Measurements from ENCODE around the gene C3orf18.
"Not testable (repeated sequence)": the region's sequence is repeated elsewhere in the genome, so short reads cannot be mapped to it uniquely, and the experiment has no call there.

The C3orf18 gene

GRCh38 chr3:50515565-50516439 is 51.7 kb downstream of the C3orf18 start:
- Histone ChIP-seq H3K9ac (ENCODE audit: low read length) (peak overlapping the region; percentile 32), H3K9me3 (ENCODE audit: control insufficient read depth, insufficient read depth, low read depth, low read length) (no peaks in the 10 kb centered on the region), H3K27ac (ENCODE audit: low read depth, low read length) (peak overlapping the region; percentile 41; the same call in 1 of the 2 replicates), H3K36me3 (ENCODE audit: control insufficient read depth, insufficient read depth, low read length) (no peaks in the 10 kb centered on the region), H3K4me1 (ENCODE audit: control insufficient read depth, insufficient read depth, low read length) (peaks cover 55% of the 10 kb centered on the region), H3K4me3 (ENCODE audit: low read depth, low read length) (peak overlapping the region; percentile 33), H3K27me3 (ENCODE audit: control insufficient read depth, insufficient read depth, low read length) (no peaks in the 10 kb centered on the region)

- not testable (repeated sequence) for H3K9ac ChIP-seq (ENCODE audit: low read length); H3K27ac ChIP-seq (ENCODE audit: low read depth, low read length); H3K36me3 ChIP-seq (ENCODE audit: control insufficient read depth, insufficient read depth, low read length); H3K27me3 ChIP-seq (ENCODE audit: control insufficient read depth, insufficient read depth, low read length); H3K9me3 ChIP-seq (ENCODE audit: control insufficient read depth, insufficient read depth, low read depth, low read length); H3K4me3 ChIP-seq (ENCODE audit: low read depth, low read length)
- peaks cover 37% of the 10 kb centered on the region for H3K4me1 ChIP-seq (ENCODE audit: control insufficient read depth, insufficient read depth, low read length)
Observed at GRCh38 chr3:50512908-50513307, 54.6 kb downstream of the C3orf18 start.

DNA sequence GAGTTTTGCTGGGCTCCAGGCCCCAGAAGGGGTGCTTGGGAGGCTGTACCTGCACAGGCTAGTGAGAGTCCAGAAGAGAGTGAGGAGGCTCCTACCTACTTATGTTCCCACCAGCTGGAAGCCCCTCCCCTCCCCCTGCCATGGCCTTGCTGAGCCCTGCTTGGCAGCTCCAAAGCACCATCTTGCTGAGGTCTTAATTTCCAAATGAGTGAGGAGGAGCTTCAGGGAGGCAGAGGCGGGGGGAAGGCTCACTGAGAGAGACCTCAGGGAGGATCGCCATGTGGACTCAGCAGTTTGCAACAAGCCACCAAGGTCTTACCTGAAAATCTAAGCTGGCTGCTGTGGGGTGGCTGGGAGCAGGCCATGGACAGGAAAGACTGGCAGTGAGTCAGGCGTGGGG is 55.4 kb downstream of the C3orf18 start:
- no peak overlapping the region for H3K4me3 ChIP-seq (ENCODE audit: low read depth, low read length)
- peaks cover 29% of the 10 kb centered on the region for H3K4me1 ChIP-seq (ENCODE audit: control insufficient read depth, insufficient read depth, low read length)
- H3K27me3 ChIP-seq (ENCODE audit: control insufficient read depth, insufficient read depth, low read length), result 0 out of 2 replicates have a peak, but pooled peaks cover 6% of the 10 kb centered on the region
- H3K9ac ChIP-seq (ENCODE audit: low read length), result no peak overlapping the region
- no peaks in the 10 kb centered on the region for H3K36me3 ChIP-seq (ENCODE audit: control insufficient read depth, insufficient read depth, low read length)
- no peaks in the 10 kb centered on the region for H3K9me3 ChIP-seq (ENCODE audit: control insufficient read depth, insufficient read depth, low read depth, low read length)
- no peak overlapping the region for H3K27ac ChIP-seq (ENCODE audit: low read depth, low read length)

DNA sequence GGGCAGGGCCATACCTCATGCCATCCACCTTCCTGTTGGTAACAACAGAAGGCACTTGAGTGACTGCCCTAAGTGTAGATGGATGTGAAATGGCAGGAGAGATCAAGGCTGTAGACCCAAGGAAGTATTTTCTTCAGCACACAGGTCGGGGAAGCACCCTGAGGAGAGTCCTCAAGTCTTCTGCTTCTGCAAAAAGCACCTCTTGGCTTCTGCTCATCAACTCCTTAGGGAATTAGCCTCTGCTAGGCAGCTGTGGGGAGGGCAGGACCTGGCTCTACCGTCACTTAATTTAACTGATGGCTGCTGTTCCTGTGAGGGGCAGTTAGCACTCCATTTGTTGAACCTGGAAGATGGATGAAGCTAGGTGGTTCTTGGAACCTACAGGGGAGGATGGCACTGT is 57.2 kb downstream of the C3orf18 start:
- no peak overlapping the region for H3K27ac ChIP-seq (ENCODE audit: low read depth, low read length)
- H3K27me3 ChIP-seq (ENCODE audit: control insufficient read depth, insufficient read depth, low read length), result 0 out of 2 replicates have a peak, but pooled peaks cover 10% of the 10 kb centered on the region
- H3K9ac ChIP-seq (ENCODE audit: low read length), result no peak overlapping the region
- peaks cover 12% of the 10 kb centered on the region for H3K4me1 ChIP-seq (ENCODE audit: control insufficient read depth, insufficient read depth, low read length)
- no peaks in the 10 kb centered on the region for H3K36me3 ChIP-seq (ENCODE audit: control insufficient read depth, insufficient read depth, low read length)
- no peak overlapping the region for H3K4me3 ChIP-seq (ENCODE audit: low read depth, low read length)
- no peaks in the 10 kb centered on the region for H3K9me3 ChIP-seq (ENCODE audit: control insufficient read depth, insufficient read depth, low read depth, low read length)

DNA sequence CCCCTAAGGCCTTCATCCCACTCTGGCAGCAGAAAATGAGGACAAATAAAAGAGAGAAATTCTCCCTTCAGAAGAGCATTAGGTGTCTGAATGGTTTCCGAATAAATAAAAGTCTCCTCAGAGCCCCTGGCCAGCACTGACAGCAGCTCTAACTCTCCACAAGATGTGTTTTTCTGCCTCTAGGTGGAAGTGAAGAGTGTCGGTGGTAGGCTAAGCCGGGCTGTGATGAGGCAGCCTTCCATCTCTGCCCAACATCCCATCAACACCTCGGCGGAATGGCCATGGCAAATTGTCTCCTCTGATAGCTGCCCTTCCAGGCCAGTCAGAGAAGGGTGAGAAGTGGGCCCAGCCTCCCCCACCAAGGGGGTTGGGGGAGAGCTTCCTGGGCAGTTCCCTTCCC is 57.8 kb downstream of the C3orf18 start:
- no peak overlapping the region for H3K4me3 ChIP-seq (ENCODE audit: low read depth, low read length)
- no peaks in the 10 kb centered on the region for H3K36me3 ChIP-seq (ENCODE audit: control insufficient read depth, insufficient read depth, low read length)
- no peak overlapping the region for H3K27ac ChIP-seq (ENCODE audit: low read depth, low read length)
- peaks cover 6% of the 10 kb centered on the region; the same call in 1 of the 2 replicates for H3K4me1 ChIP-seq (ENCODE audit: control insufficient read depth, insufficient read depth, low read length)
- no peaks in the 10 kb centered on the region for H3K9me3 ChIP-seq (ENCODE audit: control insufficient read depth, insufficient read depth, low read depth, low read length)
- H3K27me3 ChIP-seq (ENCODE audit: control insufficient read depth, insufficient read depth, low read length), result peaks cover 13% of the 10 kb centered on the region
- no peak overlapping the region for H3K9ac ChIP-seq (ENCODE audit: low read length)

- Histone ChIP-seq H3K27me3 (ENCODE audit: control insufficient read depth, insufficient read depth, low read length) (peaks cover 22% of the 10 kb centered on the region), H3K27ac (ENCODE audit: low read depth, low read length) (no peak overlapping the region), H3K9ac (ENCODE audit: low read length) (no peak overlapping the region), H3K9me3 (ENCODE audit: control insufficient read depth, insufficient read depth, low read depth, low read length) (no peaks in the 10 kb centered on the region), H3K4me3 (ENCODE audit: low read depth, low read length) (no peak overlapping the region), H3K4me1 (ENCODE audit: control insufficient read depth, insufficient read depth, low read length) (peaks cover 9% of the 10 kb centered on the region), H3K36me3 (ENCODE audit: control insufficient read depth, insufficient read depth, low read length) (no peaks in the 10 kb centered on the region)
Observed at GRCh38 chr3:50508821-50509220, 58.7 kb downstream of the C3orf18 start.
